Stomach smooth muscle (tissue), 2 donors: Measurements from ENCODE around the gene MMP23B.

Experiments used
- H3K27ac ChIP-seq: one replicate; pipeline ENCODE4 v1.7.0; 2013; ENCODE audit warnings: mild to moderate bottlenecking, low read length, inconsistent platforms
- H3K27me3 ChIP-seq, 2 donors: one replicate each; pipeline ENCODE4 v1.7.0; 2013; ENCODE audit warnings: low read length in 2 of 2; ENCODE audit not compliant: insufficient read depth in 2 of 2, control insufficient read depth in 1 of 2
- H3K36me3 ChIP-seq, 2 donors: one replicate each; pipeline ENCODE4 v1.7.0; 2013; ENCODE audit warnings: low read length in 2 of 2; ENCODE audit not compliant: control insufficient read depth in 2 of 2, insufficient read depth in 2 of 2
- H3K4me1 ChIP-seq: one replicate; pipeline ENCODE4 v1.7.0; 2013; ENCODE audit warnings: low read length; ENCODE audit not compliant: control insufficient read depth, insufficient read depth
- H3K4me3 ChIP-seq, 2 donors: one replicate each; pipeline ENCODE4 v1.7.0; 2013; ENCODE audit warnings: low read length in 2 of 2
- H3K9ac ChIP-seq, 2 donors: one replicate each; pipeline ENCODE4 v1.7.0; 2013; ENCODE audit warnings: low read length in 2 of 2, mild to moderate bottlenecking in 1 of 2
- H3K9me3 ChIP-seq, 2 donors: one replicate each; pipeline ENCODE4 v1.7.0; 2013; ENCODE audit warnings: low read length in 2 of 2; ENCODE audit not compliant: control insufficient read depth in 2 of 2
- donor health status: healthy.
- donor health status: Pancreatic carcinoma.

MMP23B gene

GRCh38 chr1:1604374-1605033, 27.5 kb upstream of the MMP23B start:
- Histone ChIP-seq H3K4me1 (peaks cover 9% of the 10 kb centered on the region), H3K27ac (no peak overlapping the region), H3K9ac (no peak overlapping the region), H3K36me3 (no peaks in the 10 kb centered on the region), H3K27me3 (peaks cover 26 to 27% of the 10 kb centered on the region in 2 donors), H3K4me3 (no peak overlapping the region), H3K9me3 (no peaks in the 10 kb centered on the region)

GRCh38 chr1:1605034-1605591, 26.9 kb upstream of the MMP23B start:
- Histone ChIP-seq H3K27me3 (peaks cover 26 to 27% of the 10 kb centered on the region in 2 donors), H3K4me1 (peaks cover 9% of the 10 kb centered on the region), H3K36me3 (no peaks in the 10 kb centered on the region), H3K9me3 (no peaks in the 10 kb centered on the region), H3K4me3 (no peak overlapping the region), H3K27ac (no peak overlapping the region), H3K9ac (no peak overlapping the region)

GRCh38 chr1:1605724-1606123, 26.2 kb upstream of the MMP23B start:
- Histone ChIP-seq H3K36me3 (no peaks in the 10 kb centered on the region), H3K27ac (no peak overlapping the region), H3K9ac (no peak overlapping the region), H3K4me3 (no peak overlapping the region), H3K9me3 (no peaks in the 10 kb centered on the region), H3K27me3 (peaks cover 21 to 22% of the 10 kb centered on the region in 2 donors), H3K4me1 (peaks cover 3% of the 10 kb centered on the region)

GRCh38 chr1:1606232-1606631, 25.7 kb upstream of the MMP23B start:
- Histone ChIP-seq H3K4me1 (no peaks in the 10 kb centered on the region), H3K4me3 (no peak overlapping the region), H3K27me3 (peaks cover 16 to 18% of the 10 kb centered on the region in 2 donors), H3K9ac (no peak overlapping the region), H3K36me3 (no peaks in the 10 kb centered on the region), H3K27ac (no peak overlapping the region), H3K9me3 (no peaks in the 10 kb centered on the region)

GRCh38 chr1:1609822-1610485, 22.0 kb upstream of the MMP23B start:
- Histone ChIP-seq H3K4me1 (peaks cover 15% of the 10 kb centered on the region), H3K4me3 (no peak overlapping the region), H3K27ac (no peak overlapping the region), H3K9ac (no peak overlapping the region), H3K9me3 (no peaks in the 10 kb centered on the region), H3K36me3 (no peaks in the 10 kb centered on the region), H3K27me3 (peaks cover 0 to under 1% of the 10 kb centered on the region in 2 donors)

GRCh38 chr1:1610796-1611195, 21.2 kb upstream of the MMP23B start:
- Histone ChIP-seq H3K9ac (no peak overlapping the region), H3K4me3 (no peak overlapping the region), H3K27me3 (no peaks in the 10 kb centered on the region), H3K36me3 (no peaks in the 10 kb centered on the region), H3K9me3 (no peaks in the 10 kb centered on the region), H3K27ac (no peak overlapping the region), H3K4me1 (peaks cover 15% of the 10 kb centered on the region)

GRCh38 chr1:1612104-1612400, 19.9 kb upstream of the MMP23B start:
- no peak overlapping the region for H3K27ac ChIP-seq
- H3K9ac ChIP-seq: no peak overlapping the region
- H3K4me3 ChIP-seq: no peak overlapping the region
- no peaks in the 10 kb centered on the region for H3K9me3 ChIP-seq
- no peaks in the 10 kb centered on the region for H3K36me3 ChIP-seq
- no peaks in the 10 kb centered on the region for H3K27me3 ChIP-seq
- peaks cover 24% of the 10 kb centered on the region for H3K4me1 ChIP-seq

- H3K4me1 ChIP-seq: peaks cover 38% of the 10 kb centered on the region
- H3K27me3 ChIP-seq: no peaks in the 10 kb centered on the region
- H3K9me3 ChIP-seq: no peaks in the 10 kb centered on the region
- H3K27ac ChIP-seq: no peak overlapping the region
- H3K9ac ChIP-seq: peak overlapping the region in 1 of 2 donors; percentile 33
- H3K36me3 ChIP-seq: peaks cover 0 to 5% of the 10 kb centered on the region in 2 donors
- H3K4me3 ChIP-seq: peak overlapping the region in 1 of 2 donors; percentile 61
Measured at GRCh38 chr1:1613509-1614082, 18.4 kb upstream of the MMP23B start.

GRCh38 chr1:1614204-1614953, 17.6 kb upstream of the MMP23B start:
- Histone ChIP-seq H3K4me3 (peak overlapping the region; percentile 61 to 97), H3K9ac (peak overlapping the region; percentile 58 to 98), H3K27me3 (no peaks in the 10 kb centered on the region), H3K4me1 (peaks cover 38% of the 10 kb centered on the region), H3K27ac (peak overlapping the region; percentile 98), H3K36me3 (peaks cover 0 to 5% of the 10 kb centered on the region in 2 donors), H3K9me3 (no peaks in the 10 kb centered on the region)

GRCh38 chr1:1614954-1615255, 17.1 kb upstream of the MMP23B start:
- peaks cover 0 to 5% of the 10 kb centered on the region in 2 donors for H3K36me3 ChIP-seq
- peaks cover 38% of the 10 kb centered on the region for H3K4me1 ChIP-seq
- H3K4me3 ChIP-seq: peak overlapping the region; percentile 61 to 97
- peak overlapping the region; percentile 98 for H3K27ac ChIP-seq
- H3K9ac ChIP-seq: peak overlapping the region; percentile 58 to 98
- no peaks in the 10 kb centered on the region for H3K27me3 ChIP-seq
- no peaks in the 10 kb centered on the region for H3K9me3 ChIP-seq
